Activated CD4-positive, alpha-beta T cell treated with anti-CD3 and anti-CD28 coated beads, Interleukin-2, Interleukin-6, amounts not matched to agents 100 ng/mL and 50 ng/mL, durations not matched to agents 16 hours and 8 hours (primary cell): ENCODE results near the gene KIDINS220.

Experiments
- DNase-seq: peaks from one replicate; pipeline ENCODE4 v3.0.0-alpha.2; 2020

KIDINS220 gene

GRCh38 chr2:8850845-8851487 is 13.6 kb upstream of the KIDINS220 start:
- no peak for DNase-seq

GRCh38 chr2:8849327-8849726 is 11.9 kb upstream of the KIDINS220 start:
- no peak for DNase-seq

DNA sequence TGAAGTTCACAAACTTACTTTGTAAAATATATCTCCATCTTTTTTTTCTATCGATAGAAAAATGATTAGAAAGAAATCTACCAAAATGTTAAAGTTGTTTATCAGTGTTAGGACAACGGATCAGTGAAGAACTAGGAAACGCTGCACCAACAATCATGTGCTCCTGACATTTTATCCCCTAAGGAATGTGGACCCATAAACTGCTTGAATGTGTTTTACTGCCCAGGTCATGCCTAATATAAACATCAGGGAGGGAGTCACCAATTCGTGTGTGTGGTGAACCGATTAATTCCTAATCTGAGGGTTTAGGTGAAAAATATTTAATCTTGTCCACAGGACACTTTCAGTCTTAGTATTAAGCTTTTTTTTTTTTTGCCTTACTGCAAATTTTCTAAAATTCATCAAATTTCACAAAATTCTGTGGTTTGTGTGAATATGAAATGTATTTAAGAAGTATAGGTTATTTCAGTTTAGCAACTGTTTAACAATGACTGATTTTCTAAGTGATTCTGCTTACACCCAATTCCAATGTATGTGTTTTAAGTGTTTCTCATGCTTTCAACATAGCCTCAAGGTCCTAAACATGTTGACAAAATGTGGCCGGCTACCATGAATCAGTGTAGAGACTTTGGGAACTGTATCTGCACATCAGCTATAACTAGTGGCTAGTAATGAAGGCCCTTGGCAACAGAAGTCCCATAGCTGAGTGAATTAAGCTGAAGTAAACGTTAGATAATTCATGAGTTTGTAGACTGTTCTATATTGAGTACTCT is 11.1 kb upstream of the KIDINS220 start:
- DNase-seq, result no peak

DNA sequence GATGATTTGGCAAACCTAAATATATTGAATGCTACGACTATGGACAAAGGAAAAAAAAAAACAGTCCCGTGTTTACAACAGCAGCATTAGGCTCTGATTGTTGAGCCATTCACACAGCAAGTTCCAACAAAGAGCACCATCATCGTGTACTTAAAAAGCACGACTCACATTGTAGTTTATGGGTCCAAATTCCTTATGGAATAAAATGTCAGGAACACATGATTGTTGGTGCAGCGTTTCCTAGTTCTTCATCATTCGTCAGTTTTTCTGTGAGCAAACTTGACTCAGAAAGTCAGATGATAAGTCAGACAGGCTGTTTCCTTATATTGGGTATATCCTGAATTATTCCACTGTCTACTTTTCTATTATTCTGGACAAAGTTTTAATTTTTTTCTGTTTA is 10.0 kb upstream of the KIDINS220 start:
- DNase-seq, result no peak

GRCh38 chr2:8841932-8842331 is 4.5 kb upstream of the KIDINS220 start:
- DNase-seq, result no peak

GRCh38 chr2:8840475-8841091 is 3.2 kb upstream of the KIDINS220 start:
- DNase-seq, result no peak

GRCh38 chr2:8839189-8839965 is 2.0 kb upstream of the KIDINS220 start:
- no peak for DNase-seq

GRCh38 chr2:8837795-8838140 is 355 bp upstream of the KIDINS220 start:
- DNase-seq, result no peak

- DNase-seq, result no peak
Observed at GRCh38 chr2:8835279-8835678, 2.1 kb downstream of the KIDINS220 start.

DNA sequence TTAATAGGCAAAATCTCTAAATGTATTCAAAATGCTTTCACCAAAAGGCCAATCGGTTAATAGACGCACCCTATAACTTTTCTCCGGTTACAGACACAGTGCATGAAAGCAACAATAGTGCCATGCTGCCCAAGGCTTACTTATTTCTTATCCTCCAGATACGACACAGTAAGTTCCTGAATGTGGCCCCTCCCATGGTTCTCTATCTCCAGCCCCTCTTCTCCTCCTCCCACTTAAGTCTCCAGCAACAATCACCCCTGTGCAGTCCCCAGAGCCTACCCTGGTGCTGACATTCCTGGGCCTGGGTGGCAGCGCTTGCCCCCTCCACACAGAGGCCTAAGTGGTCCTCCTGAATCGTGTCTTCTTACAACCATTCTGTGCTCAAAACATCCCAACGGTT is 3.6 kb downstream of the KIDINS220 start:
- no peak for DNase-seq

DNA sequence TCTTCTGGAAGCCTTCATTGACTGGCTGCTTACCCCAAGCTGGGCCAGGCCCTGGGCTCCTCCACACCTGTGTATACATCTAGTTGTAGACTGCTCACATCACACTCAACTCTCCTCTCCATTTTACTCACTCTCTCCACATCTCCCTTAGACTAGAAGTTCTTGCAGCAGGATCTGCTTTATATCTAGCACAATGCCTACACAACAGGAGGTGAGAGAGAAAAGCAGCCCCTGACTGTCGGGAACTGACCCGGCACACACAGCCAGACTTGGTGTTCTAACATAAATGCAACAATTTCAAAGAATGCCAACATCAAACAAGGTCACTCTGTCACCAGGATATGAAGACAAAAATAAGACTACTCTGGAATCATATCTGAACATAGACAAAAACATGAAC is 5.9 kb downstream of the KIDINS220 start:
- no peak for DNase-seq

GRCh38 chr2:8827729-8828128 is 9.7 kb downstream of the KIDINS220 start:
- DNase-seq, result no peak

DNA sequence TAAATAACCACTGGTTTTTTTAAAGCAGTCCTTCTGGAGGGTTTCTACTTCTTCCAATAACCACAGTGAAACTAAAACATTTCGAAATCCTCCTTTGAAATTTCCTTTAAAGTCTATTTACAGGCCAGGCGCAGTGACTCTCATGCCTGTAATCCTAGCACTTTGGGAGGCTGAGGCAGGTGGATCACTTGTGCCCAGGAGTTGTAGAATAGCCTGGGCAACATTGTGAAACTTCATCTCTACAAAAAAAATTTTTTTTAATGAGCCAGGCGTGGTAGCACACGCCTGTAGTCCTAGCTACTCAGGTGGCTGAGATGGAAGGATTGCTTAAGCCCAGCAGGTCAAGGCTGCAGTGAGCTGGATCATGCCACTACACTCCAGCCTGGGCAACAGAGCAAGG is 15.2 kb downstream of the KIDINS220 start:
- DNase-seq, result no peak

DNA sequence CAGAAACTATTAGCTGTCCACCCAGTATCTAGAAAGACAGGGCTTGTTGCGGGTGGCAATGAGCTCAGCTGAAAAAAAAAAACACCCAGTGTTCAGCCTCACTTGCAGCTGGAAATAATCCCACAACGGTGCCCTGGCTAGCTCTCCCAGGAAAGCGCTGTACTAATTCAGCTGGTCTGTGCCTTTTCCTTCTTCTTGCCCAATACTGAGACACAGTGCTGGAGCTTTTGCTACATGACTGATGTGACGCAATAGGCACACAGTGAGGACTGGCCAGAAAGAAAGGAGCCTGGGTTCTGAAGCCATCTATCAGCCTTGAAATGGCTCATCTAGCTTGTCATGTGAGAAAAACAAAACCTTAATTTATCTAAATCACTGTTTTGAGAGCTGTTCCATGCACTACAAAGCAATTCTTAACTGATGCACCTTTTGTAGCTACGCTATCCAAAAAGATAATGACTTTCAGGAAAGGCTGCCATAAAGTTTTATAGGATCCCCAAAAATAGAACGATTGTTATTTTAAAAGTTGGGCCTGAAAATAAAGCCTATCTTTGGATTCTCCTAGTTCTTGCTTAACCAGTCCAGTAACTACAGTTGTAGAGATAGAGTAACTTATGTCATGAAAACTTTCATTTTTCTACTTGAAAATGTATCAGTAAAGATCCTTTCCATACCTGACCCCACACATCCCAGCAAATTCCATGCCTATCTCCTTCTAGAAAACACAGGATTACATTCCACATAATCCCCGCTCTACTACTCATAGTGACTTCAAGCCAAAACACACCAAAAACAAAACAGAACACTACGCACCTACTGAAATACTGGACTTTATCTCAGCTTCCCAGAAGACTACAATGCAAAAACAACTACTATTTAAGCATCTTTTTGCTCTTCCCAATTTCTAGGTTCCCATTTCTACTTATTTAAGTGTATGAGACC is 15.9 kb downstream of the KIDINS220 start:
- no peak for DNase-seq

- DNase-seq, result no peak
Observed at GRCh38 chr2:8819948-8820347, 17.5 kb downstream of the KIDINS220 start.

DNA sequence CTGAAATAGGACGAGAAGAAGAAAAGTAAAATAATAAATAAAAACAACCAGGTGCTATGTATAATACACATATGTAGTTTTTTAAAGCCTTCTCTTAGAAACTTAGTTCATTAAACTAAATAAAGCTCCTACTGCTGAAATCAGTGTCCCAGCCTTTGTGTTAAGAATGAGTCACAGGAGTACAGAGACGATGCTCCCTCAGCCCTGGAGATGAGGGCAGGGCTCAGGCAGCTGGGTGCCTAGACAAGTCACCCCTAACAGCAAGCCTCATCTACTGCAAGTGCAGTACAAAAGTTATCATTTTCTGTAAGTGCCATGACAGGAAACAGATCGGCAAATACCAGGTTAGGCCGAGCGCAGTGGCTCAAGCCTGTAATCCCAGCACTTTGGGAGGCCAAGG is 18.2 kb downstream of the KIDINS220 start:
- DNase-seq, result no peak

GRCh38 chr2:8817221-8817620 is 20.2 kb downstream of the KIDINS220 start:
- no peak for DNase-seq

GRCh38 chr2:8806885-8807704 is 30.3 kb downstream of the KIDINS220 start:
- DNase-seq, result no peak

GRCh38 chr2:8805278-8806210 is 31.9 kb downstream of the KIDINS220 start:
- DNase-seq, result no peak

DNA sequence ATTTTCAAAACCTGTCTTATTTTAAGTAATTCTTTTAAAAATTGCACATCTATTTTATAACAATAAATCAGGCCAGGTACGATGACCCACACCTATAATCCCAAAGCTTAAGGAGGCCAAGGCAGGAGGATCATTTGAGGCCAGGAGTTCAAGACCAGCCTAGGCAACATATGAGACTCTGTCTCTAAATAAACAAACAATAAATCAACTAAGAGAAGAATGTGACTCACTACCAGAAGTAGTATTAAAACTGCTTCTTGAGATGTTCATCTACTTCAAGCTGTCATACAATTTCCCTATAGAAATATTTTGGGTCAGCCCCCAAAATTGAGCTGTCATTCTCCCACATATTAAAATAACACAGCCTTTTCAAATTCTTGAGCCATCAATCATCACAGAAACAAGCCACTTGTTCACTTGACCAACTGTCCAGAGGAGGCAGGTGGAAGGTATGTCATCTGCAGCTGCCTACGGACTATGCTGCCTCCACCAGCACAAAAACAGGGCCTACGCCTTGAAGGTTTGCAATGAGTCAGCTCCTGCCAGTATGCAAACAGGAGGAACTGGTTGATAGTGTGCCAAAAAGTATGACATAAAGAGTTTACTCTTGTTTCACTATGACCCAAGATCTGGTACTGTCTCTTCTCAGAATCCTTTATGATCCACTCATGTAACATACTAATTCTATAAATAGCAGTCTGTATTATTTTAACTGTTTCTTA is 33.6 kb downstream of the KIDINS220 start:
- peak; percentile 86 for DNase-seq
